Measurements from ENCODE around the gene SPTB.

SPTB gene

DNA sequence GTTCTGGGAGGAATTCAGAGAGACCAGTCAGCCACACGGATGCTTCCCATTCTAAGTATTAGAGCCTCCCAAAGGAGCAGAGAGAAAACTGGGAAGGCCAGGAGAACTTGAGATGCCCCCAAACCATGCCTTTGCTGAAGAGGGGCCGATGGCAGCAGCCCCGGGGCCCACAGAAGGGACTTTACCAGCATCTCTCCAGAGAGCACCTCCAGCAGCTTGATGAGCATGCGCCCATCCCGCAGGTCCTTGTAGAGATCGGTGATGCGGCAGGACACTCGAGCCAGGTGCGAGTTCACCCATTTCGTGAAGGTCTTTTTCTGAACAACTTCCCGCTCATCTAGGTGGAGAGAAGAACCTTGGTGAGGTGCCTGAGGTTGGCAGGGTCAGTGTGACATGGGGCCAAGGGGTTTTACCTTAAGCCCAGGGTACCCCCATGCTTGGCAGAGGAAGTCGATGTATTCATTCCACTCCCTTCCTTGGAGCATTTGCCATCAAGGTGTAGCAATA lies 74.9 kb downstream of the SPTB start:
- no peak for DNase-seq (ENCODE audit: low read depth)

DNA sequence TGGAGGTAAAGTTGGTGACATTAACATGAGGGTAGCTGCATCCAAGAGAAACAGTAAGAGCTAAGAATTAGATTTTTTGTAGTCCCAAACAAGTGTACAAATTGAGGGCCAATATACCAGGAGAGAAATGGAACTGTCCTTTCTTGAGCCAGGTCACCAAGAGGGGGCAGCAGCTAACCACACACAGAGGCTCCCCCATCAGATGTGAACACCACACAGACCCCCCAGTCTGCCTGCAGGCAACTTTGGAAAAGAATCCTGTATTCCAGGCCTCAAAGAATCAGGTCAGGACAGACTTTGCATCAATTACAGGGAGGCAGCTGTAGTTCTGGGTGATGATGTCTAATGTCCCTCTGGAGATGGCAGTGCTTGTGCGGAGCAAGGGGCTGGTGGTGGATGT lies 77.9 kb downstream of the SPTB start:
- TF ChIP-seq, protein P1, sequence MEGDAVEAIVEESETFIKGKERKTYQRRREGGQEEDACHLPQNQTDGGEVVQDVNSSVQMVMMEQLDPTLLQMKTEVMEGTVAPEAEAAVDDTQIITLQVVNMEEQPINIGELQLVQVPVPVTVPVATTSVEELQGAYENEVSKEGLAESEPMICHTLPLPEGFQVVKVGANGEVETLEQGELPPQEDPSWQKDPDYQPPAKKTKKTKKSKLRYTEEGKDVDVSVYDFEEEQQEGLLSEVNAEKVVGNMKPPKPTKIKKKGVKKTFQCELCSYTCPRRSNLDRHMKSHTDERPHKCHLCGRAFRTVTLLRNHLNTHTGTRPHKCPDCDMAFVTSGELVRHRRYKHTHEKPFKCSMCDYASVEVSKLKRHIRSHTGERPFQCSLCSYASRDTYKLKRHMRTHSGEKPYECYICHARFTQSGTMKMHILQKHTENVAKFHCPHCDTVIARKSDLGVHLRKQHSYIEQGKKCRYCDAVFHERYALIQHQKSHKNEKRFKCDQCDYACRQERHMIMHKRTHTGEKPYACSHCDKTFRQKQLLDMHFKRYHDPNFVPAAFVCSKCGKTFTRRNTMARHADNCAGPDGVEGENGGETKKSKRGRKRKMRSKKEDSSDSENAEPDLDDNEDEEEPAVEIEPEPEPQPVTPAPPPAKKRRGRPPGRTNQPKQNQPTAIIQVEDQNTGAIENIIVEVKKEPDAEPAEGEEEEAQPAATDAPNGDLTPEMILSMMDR (conservative IDR thresholded peaks at IDR 0.05; ENCODE audit: low read depth, low read length), result peak; percentile 72
- DNase-seq (ENCODE audit: low read depth), result peak; percentile 45
- no peak overlapping the region for H3K4me3 ChIP-seq (ENCODE audit: low read depth, low read length)

More for the DNA sequence above, 74.9 kb downstream of the SPTB start:
- TF ChIP-seq, protein P1 (conservative IDR thresholded peaks at IDR 0.05; ENCODE audit: low read depth, low read length), result no peak
- no peak overlapping the region for H3K4me3 ChIP-seq (ENCODE audit: low read depth, low read length)

DNA sequence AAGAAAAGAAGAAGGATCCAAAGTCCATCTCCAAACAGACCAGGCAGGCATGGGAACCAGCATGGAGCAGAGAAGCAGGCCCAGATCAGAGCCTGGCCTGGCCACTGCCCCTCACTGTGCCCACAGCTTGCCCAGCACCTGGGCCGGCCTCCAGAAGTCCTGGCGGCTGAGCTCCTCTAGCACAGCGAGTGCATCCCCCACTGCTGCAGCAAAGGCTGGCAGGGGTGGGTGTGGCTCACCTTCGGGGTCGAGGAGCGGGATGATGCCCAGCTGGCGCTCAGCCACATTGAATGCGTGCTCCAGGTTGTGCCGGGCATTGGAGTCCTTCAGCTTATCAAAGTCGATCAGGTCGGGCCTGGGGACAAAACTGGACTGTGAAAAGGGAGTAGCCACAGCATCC lies 78.7 kb downstream of the SPTB start:
- DNase-seq (ENCODE audit: low read depth), result no peak
- TF ChIP-seq, protein P1 (conservative IDR thresholded peaks at IDR 0.05; ENCODE audit: low read depth, low read length), result no peak
- H3K4me3 ChIP-seq (ENCODE audit: low read depth, low read length), result no peak overlapping the region

DNA sequence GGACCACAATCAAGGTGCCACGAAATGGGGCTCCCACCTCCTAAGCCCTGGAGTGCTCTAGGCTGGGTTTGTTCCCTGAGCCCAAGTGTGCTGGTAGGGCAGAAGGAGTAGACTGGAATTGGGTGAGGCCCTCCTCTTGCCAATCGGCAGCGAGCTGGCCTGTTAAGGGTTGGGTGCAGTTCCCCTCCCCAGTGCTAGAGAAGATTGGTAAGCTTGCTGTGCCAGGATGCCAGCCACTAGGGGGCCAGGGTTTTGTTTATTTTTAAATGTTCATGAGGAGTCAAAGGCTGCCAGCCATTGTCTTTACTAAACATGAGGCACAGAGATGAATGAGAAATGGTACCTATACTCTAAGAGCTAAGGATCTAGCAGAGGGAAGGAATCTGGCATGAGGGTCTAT lies 79.7 kb downstream of the SPTB start:
- TF ChIP-seq, protein P1 (conservative IDR thresholded peaks at IDR 0.05; ENCODE audit: low read depth, low read length), result peak; percentile 71
- no peak overlapping the region for H3K4me3 ChIP-seq (ENCODE audit: low read depth, low read length)
- peak; percentile 54 for DNase-seq (ENCODE audit: low read depth)

DNA sequence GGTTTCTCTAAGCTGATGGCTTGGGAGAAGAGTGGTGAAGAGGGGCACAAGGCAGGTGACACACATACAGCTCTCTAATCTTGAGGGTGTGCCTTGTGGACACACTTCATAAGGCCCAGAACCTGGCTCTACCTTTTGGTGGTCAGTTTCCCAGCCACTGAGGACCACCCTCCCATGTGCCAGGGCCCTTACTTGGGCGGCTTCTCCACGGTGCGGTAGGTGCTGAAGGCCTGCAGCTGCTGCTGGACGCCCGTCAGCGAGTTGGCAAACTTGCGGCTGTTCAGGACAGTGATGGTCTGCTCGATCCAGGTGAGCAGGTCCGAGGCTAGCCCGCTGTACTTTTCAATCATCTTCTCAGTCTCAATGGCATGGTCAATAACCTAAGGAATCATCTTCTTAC lies 80.2 kb downstream of the SPTB start:
- no peak for DNase-seq (ENCODE audit: low read depth)
- H3K4me3 ChIP-seq (ENCODE audit: low read depth, low read length), result no peak overlapping the region
- TF ChIP-seq, protein P1 (conservative IDR thresholded peaks at IDR 0.05; ENCODE audit: low read depth, low read length), result no peak

DNA sequence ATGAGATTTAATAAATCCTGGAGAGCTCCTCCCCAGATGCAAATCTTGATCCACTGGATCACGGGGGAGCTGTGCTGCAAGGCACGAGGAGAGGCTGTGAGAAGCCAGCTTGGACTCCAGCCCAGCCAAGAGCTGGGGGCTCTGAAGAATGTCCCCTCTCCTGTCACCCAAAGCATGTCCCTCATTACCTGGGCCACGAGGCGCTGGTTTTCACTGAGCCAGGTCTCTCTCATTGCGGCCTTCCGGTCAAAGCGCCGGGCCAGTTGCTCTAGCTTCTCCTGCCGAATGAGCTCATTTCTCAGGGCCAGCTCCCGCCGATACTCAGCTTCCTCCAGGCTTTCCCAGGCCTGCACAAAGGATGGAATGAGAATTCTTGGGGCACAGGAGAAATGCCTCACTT lies 83.3 kb downstream of the SPTB start:
- H3K4me3 ChIP-seq (ENCODE audit: low read depth, low read length), result no peak overlapping the region
- DNase-seq (ENCODE audit: low read depth), result no peak
- TF ChIP-seq, protein P1 (conservative IDR thresholded peaks at IDR 0.05; ENCODE audit: low read depth, low read length), result no peak

DNA sequence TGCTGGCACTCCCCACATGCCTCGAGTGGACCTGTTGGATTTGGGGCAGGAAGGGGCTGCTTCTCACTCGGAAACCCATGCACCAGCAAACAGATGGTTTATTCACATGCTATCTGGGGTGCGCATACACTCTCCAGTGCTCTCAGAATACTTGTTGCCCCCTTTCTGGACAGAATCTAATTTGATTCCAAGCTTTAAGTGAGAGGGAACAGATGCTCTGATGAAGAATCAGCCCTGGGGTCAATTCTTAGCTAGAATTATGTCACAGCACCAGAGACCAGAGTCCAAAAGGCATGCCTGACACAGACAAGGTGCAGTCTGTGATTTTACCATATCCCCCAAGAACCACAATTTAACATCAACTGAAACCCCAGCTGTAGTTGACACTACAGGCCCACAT lies 83.8 kb downstream of the SPTB start:
- DNase-seq (ENCODE audit: low read depth), result no peak
- no peak overlapping the region for H3K4me3 ChIP-seq (ENCODE audit: low read depth, low read length)
- TF ChIP-seq, protein P1 (conservative IDR thresholded peaks at IDR 0.05; ENCODE audit: low read depth, low read length), result no peak

All from choroid plexus epithelial cell (primary cell).